HCT116 (cell line): ENCODE data around the gene SPP2. TPM values are rescaled to one million over a fixed set of nuclear protein-coding genes. Genes with fewer than 3 reads are reported as not detected.

Experiments used
- ATAC-seq: fragments of 200-7000 bp; cut with Tn5 transposase; 2 replicates; pipeline ENCODE4 v1.9.1; 2020; ENCODE audit warnings: mild to moderate bottlenecking, moderate library complexity
- BruUV-seq: library from RNA; stranded (reverse); fragments of 400-500 nt; replicated peaks from 2 replicates; lab custom pipeline; 2021; lab: Mats Ljungman, UMichigan
- CTCF ChIA-PET: fragments of 300-600 bp; sonication (Branson Sonifier 250); formaldehyde crosslinking; loops from one replicate; lab custom pipeline; 2021; ENCODE audit warnings: antibody characterized with exemption; lab: Charles Lee
- POLR2A ChIA-PET: fragments of 300-600, 350-600 bp; sonication (Branson Sonifier 250); formaldehyde crosslinking; loops from one replicate; lab custom pipeline; 2021; ENCODE audit warnings: antibody characterized with exemption; lab: Charles Lee
- RAD21 ChIA-PET, 2 experiments: fragments of 300-600 bp; sonication (Branson Sonifier 250); formaldehyde crosslinking; loops; one replicate each; lab custom pipeline; 2023; ENCODE audit warnings: low total read pairs in 2 of 2; ENCODE audit not compliant: uncharacterized antibody in 2 of 2, unreplicated experiment in 2 of 2, low non-redundant PET in 1 of 2; lab: Charles Lee
- DNase-seq: peaks from one replicate; pipeline ENCODE4 v3.0.0-alpha.2; 2010; ENCODE audit warnings: low read depth, low spot score
- H2AFZ ChIP-seq: fragments of 200-600 bp; shearing (Covaris generic), sonication (generic); 2 replicates; pipeline ENCODE4 v1.6.1; 2017; ENCODE audit warnings: low read depth, mixed run types, mixed read lengths, antibody characterized with exemption, low read length; ENCODE audit not compliant: poor library complexity, severe bottlenecking
- H3K27ac ChIP-seq: 2 replicates; pipeline ENCODE4 v1.5.1; 2012; ENCODE audit warnings: low read depth, low read length
- H3K27me3 ChIP-seq: fragments of 200-600 bp; sonication (generic); 2 replicates; pipeline ENCODE4 v1.6.1; 2016; ENCODE audit warnings: mixed run types, low read length, mixed read lengths; ENCODE audit not compliant: insufficient read depth
- H3K36me3 ChIP-seq, 2 experiments: fragments of 200-500 bp in 1 of 2; fragments of 200-600 bp in 1 of 2; sonication (Bioruptor generic) in 1 of 2; sonication (generic) in 1 of 2; 2 replicates each; pipeline versions ENCODE4 v1.5.1 to v1.6.1; 2014 to 2016; ENCODE audit warnings: low read length in 2 of 2, inconsistent platforms in 1 of 2, mixed read lengths in 1 of 2, mixed run types in 1 of 2; ENCODE audit not compliant: insufficient read depth in 2 of 2, control insufficient read depth in 1 of 2
- H3K4me1 ChIP-seq, 2 experiments: fragments of 200-600 bp in 1 of 2; sonication (generic) in 1 of 2; 2 replicates each; pipeline versions ENCODE4 v1.5.1 to v1.6.1; 2012 to 2017; ENCODE audit warnings: low read length in 2 of 2, inconsistent platforms in 1 of 2, mild to moderate bottlenecking in 1 of 2, mixed read lengths in 1 of 2, mixed run types in 1 of 2, moderate library complexity in 1 of 2; ENCODE audit not compliant: insufficient read depth in 2 of 2, control insufficient read depth in 1 of 2
- H3K4me2 ChIP-seq: fragments of 200-600 bp; sonication (generic); 2 replicates; pipeline ENCODE4 v1.6.1; 2017; ENCODE audit warnings: mixed run types, low read length, mixed read lengths
- H3K4me3 ChIP-seq, 2 experiments: fragments of 200-600 bp in 1 of 2; sonication (generic) in 1 of 2; replicated peaks in 1 of 2; 2 replicates each; pipeline ENCODE4 v1.5.1; 2011 to 2016; ENCODE audit warnings: low read length in 2 of 2, control low read depth in 1 of 2, low read depth in 1 of 2, mild to moderate bottlenecking in 1 of 2, mixed read lengths in 1 of 2, mixed run types in 1 of 2
- H3K79me2 ChIP-seq: fragments of 200-600 bp; sonication (generic); 2 replicates; pipeline ENCODE4 v1.6.1; 2017; ENCODE audit warnings: mild to moderate bottlenecking, mixed run types, low read length, moderate library complexity, mixed read lengths; ENCODE audit not compliant: insufficient read depth
- H3K9ac ChIP-seq: fragments of 200-600 bp; sonication (generic); 2 replicates; pipeline ENCODE4 v1.6.1; 2016; ENCODE audit warnings: low read length, mixed read lengths
- H3K9me2 ChIP-seq: fragments of 200-600 bp; sonication (generic), shearing (Covaris generic); 2 replicates; pipeline ENCODE4 v1.6.1; 2017; ENCODE audit warnings: mixed run types, mild to moderate bottlenecking, moderate library complexity; ENCODE audit not compliant: insufficient read depth
- H3K9me3 ChIP-seq, 2 experiments: fragments of 200-500 bp in 1 of 2; fragments of 200-600 bp in 1 of 2; sonication (Bioruptor generic) in 1 of 2; sonication (generic) in 1 of 2; 2 replicates each; pipeline ENCODE4 v1.6.1; 2014 to 2017; ENCODE audit warnings: low read length in 2 of 2, mixed read lengths in 2 of 2, inconsistent platforms in 1 of 2, low read depth in 1 of 2, mild to moderate bottlenecking in 1 of 2, mixed run types in 1 of 2, moderate library complexity in 1 of 2; ENCODE audit not compliant: control insufficient read depth in 1 of 2, insufficient read depth in 1 of 2
- H4K20me1 ChIP-seq: fragments of 200-600 bp; sonication (generic), shearing (Covaris generic); 2 replicates; pipeline ENCODE4 v1.6.1; 2017; ENCODE audit warnings: mixed run types, mild to moderate bottlenecking, moderate library complexity; ENCODE audit not compliant: insufficient read depth
- CBX3 ChIP-seq: IDR thresholded peaks from 2 replicates; pipeline ENCODE4 v1.6.1; 2012; ENCODE audit warnings: low read depth
- CEBPB ChIP-seq: IDR thresholded peaks from 2 replicates; pipeline ENCODE4 v1.6.1; 2012; ENCODE audit warnings: low read depth
- EGR1 ChIP-seq: IDR thresholded peaks from 2 replicates; pipeline ENCODE4 v1.6.1; 2012; ENCODE audit warnings: low read depth
- ELF1 ChIP-seq: IDR thresholded peaks from 2 replicates; pipeline ENCODE4 v1.6.1; 2012; ENCODE audit warnings: low read depth, borderline replicate concordance
- EZH2 ChIP-seq: fragments of 200-600 bp; sonication (generic); IDR thresholded peaks from 2 replicates; pipeline ENCODE4 v1.6.1; 2017; ENCODE audit warnings: antibody characterized with exemption, mixed run types
- EZH2phosphoT487 ChIP-seq: fragments of 200-600 bp; IDR thresholded peaks from 2 replicates; pipeline ENCODE4 v1.6.1; 2018; ENCODE audit warnings: antibody characterized with exemption, borderline replicate concordance
- JUND ChIP-seq: IDR thresholded peaks from 2 replicates; pipeline ENCODE4 v1.6.1; 2012
- POLR2A ChIP-seq: IDR thresholded peaks from 2 replicates; pipeline ENCODE4 v1.7.0; 2011; ENCODE audit warnings: borderline replicate concordance; ENCODE audit not compliant: insufficient read depth, insufficient read length; ENCODE audit errors: extremely low read depth
- SIN3A ChIP-seq: IDR thresholded peaks from 2 replicates; pipeline ENCODE4 v1.6.1; 2012; ENCODE audit warnings: low read depth
- SP1 ChIP-seq: IDR thresholded peaks from 2 replicates; pipeline ENCODE4 v1.6.1; 2012; ENCODE audit warnings: low read depth
- YY1 ChIP-seq: IDR thresholded peaks from 2 replicates; pipeline ENCODE4 v1.6.1; 2011; ENCODE audit warnings: low read length, low read depth, moderate library complexity, mild to moderate bottlenecking; ENCODE audit not compliant: insufficient replicate concordance; ENCODE audit errors: extremely low read depth
- ZFX ChIP-seq: fragments of 450-650 bp; IDR thresholded peaks from 2 replicates; pipeline ENCODE4 v1.6.1; 2017
- intact Hi-C: fragments of 100-400 bp; cut with micrococcal nuclease; formaldehyde crosslinking; loops from 2 replicates; pipeline ENCODE4 v1.10.0; 2022
- total RNA-seq: library from RNA; stranded (reverse); gene quantifications from one replicate; pipeline ENCODE4 v1.2.1, GENCODE V29; 2021; ENCODE audit not compliant: unreplicated experiment
- TF ChIP-seq, protein P1 (sequence below): IDR thresholded peaks from 2 replicates; pipeline ENCODE4 v1.6.1; 2011; ENCODE audit warnings: mild to moderate bottlenecking, low read length, moderate library complexity; ENCODE audit not compliant: insufficient replicate concordance; ENCODE audit errors: extremely low read depth
- TF ChIP-seq, protein P2 (sequence below), 3 experiments: fragments of 200-600 bp in 1 of 3; sonication (generic) in 1 of 3; IDR thresholded peaks in 2 of 3; conservative IDR thresholded peaks in 1 of 3; 2 replicates each; pipeline ENCODE4 v1.5.1; 2012 to 2017; ENCODE audit warnings: low read depth in 2 of 3, low read length in 2 of 3, antibody characterized with exemption in 1 of 3, borderline replicate concordance in 1 of 3, control low read depth in 1 of 3, mild to moderate bottlenecking in 1 of 3, mixed read lengths in 1 of 3, mixed run types in 1 of 3, moderate library complexity in 1 of 3; ENCODE audit not compliant: insufficient read depth in 1 of 3
- TF ChIP-seq, protein P3 (sequence below): IDR thresholded peaks from 2 replicates; pipeline ENCODE4 v1.6.1; 2012
- TF ChIP-seq, protein P4 (sequence below): IDR thresholded peaks from 2 replicates; pipeline ENCODE4 v1.6.1; 2012; ENCODE audit warnings: low read depth
- TF ChIP-seq, protein P5 (sequence below): IDR thresholded peaks from 2 replicates; pipeline ENCODE4 v1.6.1; 2012

The SPP2 gene
- total RNA-seq, 1 experiment from 2014 or later = not detected

DNA sequence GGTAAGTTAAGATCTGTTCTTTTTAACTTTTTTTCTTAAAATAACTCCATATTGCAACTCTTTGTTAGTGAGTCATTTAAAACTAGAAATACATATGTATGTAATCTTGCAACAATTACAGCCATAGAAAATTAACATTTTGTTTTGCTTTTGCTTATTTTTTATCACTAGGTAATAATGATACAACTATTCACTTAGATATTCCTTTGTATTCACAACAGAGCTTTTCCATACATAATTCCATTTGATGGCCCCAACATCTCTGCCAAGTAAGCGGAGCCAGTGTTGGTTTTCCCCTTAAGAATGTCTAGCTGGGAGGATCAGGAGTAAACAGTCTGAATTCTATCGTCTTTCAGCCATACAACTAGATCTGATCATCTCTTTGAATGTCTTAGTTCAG, 16.1 kb downstream of the SPP2 start:
- Histone ChIP-seq H3K4me1 (no peaks in the 10 kb centered on the region), H2AFZ (no peak overlapping the region), H3K9me3 (peaks cover 4 to 10% of the 10 kb centered on the region in 2 experiments; a peak in 2 of 4 replicates), H3K4me3 (no peak overlapping the region), H4K20me1 (no peaks in the 10 kb centered on the region), H3K79me2 (no peaks in the 10 kb centered on the region), H3K27ac (no peak overlapping the region), H3K9ac (no peak overlapping the region), H3K36me3 (no peaks in the 10 kb centered on the region), H3K4me2 (no peak overlapping the region), H3K27me3 (no peaks in the 10 kb centered on the region), H3K9me2 (no peaks in the 10 kb centered on the region)
- ChIA-PET CTCF (no interaction called here), RAD21 (no interaction called here), POLR2A (no interaction called here)
- ATAC-seq = no peak
- intact Hi-C loops = no loop called here
- BruUV-seq = no TSS peak
- TF ChIP-seq, protein P1, sequence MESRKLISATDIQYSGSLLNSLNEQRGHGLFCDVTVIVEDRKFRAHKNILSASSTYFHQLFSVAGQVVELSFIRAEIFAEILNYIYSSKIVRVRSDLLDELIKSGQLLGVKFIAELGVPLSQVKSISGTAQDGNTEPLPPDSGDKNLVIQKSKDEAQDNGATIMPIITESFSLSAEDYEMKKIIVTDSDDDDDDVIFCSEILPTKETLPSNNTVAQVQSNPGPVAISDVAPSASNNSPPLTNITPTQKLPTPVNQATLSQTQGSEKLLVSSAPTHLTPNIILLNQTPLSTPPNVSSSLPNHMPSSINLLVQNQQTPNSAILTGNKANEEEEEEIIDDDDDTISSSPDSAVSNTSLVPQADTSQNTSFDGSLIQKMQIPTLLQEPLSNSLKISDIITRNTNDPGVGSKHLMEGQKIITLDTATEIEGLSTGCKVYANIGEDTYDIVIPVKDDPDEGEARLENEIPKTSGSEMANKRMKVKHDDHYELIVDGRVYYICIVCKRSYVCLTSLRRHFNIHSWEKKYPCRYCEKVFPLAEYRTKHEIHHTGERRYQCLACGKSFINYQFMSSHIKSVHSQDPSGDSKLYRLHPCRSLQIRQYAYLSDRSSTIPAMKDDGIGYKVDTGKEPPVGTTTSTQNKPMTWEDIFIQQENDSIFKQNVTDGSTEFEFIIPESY = no peak
- TF ChIP-seq EZH2phosphoT487 (no peak), CEBPB (no peak), CBX3 (no peak), POLR2A (no peak), YY1 (no peak), EGR1 (no peak), SIN3A (no peak), ZFX (no peak), SP1 (no peak), ELF1 (no peak), JUND (no peak), EZH2 (no peak)
- TF ChIP-seq, protein P2, sequence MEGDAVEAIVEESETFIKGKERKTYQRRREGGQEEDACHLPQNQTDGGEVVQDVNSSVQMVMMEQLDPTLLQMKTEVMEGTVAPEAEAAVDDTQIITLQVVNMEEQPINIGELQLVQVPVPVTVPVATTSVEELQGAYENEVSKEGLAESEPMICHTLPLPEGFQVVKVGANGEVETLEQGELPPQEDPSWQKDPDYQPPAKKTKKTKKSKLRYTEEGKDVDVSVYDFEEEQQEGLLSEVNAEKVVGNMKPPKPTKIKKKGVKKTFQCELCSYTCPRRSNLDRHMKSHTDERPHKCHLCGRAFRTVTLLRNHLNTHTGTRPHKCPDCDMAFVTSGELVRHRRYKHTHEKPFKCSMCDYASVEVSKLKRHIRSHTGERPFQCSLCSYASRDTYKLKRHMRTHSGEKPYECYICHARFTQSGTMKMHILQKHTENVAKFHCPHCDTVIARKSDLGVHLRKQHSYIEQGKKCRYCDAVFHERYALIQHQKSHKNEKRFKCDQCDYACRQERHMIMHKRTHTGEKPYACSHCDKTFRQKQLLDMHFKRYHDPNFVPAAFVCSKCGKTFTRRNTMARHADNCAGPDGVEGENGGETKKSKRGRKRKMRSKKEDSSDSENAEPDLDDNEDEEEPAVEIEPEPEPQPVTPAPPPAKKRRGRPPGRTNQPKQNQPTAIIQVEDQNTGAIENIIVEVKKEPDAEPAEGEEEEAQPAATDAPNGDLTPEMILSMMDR (IDR thresholded peaks at IDR 0.05 in 2 of 3, conservative IDR thresholded peaks at IDR 0.05 in 1 of 3; ENCODE audit: borderline replicate concordance in 1 of 3, insufficient read depth in 1 of 3, low read depth in 2 of 3, low read length in 2 of 3) = no peak
- TF ChIP-seq, protein P3, sequence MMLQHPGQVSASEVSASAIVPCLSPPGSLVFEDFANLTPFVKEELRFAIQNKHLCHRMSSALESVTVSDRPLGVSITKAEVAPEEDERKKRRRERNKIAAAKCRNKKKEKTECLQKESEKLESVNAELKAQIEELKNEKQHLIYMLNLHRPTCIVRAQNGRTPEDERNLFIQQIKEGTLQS = no peak
- TF ChIP-seq, protein P4, sequence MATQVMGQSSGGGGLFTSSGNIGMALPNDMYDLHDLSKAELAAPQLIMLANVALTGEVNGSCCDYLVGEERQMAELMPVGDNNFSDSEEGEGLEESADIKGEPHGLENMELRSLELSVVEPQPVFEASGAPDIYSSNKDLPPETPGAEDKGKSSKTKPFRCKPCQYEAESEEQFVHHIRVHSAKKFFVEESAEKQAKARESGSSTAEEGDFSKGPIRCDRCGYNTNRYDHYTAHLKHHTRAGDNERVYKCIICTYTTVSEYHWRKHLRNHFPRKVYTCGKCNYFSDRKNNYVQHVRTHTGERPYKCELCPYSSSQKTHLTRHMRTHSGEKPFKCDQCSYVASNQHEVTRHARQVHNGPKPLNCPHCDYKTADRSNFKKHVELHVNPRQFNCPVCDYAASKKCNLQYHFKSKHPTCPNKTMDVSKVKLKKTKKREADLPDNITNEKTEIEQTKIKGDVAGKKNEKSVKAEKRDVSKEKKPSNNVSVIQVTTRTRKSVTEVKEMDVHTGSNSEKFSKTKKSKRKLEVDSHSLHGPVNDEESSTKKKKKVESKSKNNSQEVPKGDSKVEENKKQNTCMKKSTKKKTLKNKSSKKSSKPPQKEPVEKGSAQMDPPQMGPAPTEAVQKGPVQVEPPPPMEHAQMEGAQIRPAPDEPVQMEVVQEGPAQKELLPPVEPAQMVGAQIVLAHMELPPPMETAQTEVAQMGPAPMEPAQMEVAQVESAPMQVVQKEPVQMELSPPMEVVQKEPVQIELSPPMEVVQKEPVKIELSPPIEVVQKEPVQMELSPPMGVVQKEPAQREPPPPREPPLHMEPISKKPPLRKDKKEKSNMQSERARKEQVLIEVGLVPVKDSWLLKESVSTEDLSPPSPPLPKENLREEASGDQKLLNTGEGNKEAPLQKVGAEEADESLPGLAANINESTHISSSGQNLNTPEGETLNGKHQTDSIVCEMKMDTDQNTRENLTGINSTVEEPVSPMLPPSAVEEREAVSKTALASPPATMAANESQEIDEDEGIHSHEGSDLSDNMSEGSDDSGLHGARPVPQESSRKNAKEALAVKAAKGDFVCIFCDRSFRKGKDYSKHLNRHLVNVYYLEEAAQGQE = no peak
- TF ChIP-seq, protein P5, sequence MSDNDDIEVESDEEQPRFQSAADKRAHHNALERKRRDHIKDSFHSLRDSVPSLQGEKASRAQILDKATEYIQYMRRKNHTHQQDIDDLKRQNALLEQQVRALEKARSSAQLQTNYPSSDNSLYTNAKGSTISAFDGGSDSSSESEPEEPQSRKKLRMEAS = no peak
- no peak for DNase-seq
